ENCODE results near the gene SEC24C.

DNA sequence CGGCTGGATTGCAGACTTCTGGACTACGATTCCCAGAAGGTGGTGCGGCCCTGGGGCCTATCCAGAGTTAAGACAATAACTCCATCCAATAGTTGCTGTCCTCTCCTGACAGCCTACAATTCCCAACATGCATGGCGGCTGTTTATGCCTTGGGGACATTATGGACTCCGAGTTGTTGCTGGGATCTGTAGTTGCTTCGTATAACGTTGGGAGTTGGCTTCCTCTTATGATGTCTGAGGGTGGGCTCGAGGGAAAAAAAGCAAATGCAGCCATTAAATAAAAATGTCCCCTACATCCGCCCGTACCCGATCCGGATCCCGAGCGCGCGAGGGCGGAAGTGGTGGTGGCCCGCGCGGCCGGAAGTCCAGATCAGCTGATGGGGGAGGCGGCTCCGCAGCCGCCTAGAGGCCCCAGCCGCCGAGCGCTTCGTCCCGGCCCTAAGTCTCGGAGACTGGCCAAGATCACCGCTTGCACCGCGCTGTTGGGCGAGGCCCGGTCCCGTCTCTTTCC is 41.1 kb downstream of the SEC24C start, which contains the start of gene ZSWIM8:
- TF ChIP-seq POLR2AphosphoS5 (IDR thresholded peaks at IDR 0.05; ENCODE audit: low read depth, low read length): peak; percentile 82
- TF ChIP-seq, protein P1, sequence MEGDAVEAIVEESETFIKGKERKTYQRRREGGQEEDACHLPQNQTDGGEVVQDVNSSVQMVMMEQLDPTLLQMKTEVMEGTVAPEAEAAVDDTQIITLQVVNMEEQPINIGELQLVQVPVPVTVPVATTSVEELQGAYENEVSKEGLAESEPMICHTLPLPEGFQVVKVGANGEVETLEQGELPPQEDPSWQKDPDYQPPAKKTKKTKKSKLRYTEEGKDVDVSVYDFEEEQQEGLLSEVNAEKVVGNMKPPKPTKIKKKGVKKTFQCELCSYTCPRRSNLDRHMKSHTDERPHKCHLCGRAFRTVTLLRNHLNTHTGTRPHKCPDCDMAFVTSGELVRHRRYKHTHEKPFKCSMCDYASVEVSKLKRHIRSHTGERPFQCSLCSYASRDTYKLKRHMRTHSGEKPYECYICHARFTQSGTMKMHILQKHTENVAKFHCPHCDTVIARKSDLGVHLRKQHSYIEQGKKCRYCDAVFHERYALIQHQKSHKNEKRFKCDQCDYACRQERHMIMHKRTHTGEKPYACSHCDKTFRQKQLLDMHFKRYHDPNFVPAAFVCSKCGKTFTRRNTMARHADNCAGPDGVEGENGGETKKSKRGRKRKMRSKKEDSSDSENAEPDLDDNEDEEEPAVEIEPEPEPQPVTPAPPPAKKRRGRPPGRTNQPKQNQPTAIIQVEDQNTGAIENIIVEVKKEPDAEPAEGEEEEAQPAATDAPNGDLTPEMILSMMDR (IDR thresholded peaks at IDR 0.05): no peak
- peak; percentile 97 for TF ChIP-seq SIN3A (IDR thresholded peaks at IDR 0.05; ENCODE audit: borderline replicate concordance, insufficient read depth, low read depth, low read length)
- no peak for TF ChIP-seq TCF7L2 (IDR thresholded peaks at IDR 0.05; ENCODE audit: low read depth, low read length)

Measured in Panc1 (cell line).